Measurements from ENCODE around the gene COX6A2.
"Not testable (repeated sequence)": the region's sequence is repeated elsewhere in the genome, so short reads cannot be mapped to it uniquely, and the experiment has no call there.

COX6A2 gene

DNA sequence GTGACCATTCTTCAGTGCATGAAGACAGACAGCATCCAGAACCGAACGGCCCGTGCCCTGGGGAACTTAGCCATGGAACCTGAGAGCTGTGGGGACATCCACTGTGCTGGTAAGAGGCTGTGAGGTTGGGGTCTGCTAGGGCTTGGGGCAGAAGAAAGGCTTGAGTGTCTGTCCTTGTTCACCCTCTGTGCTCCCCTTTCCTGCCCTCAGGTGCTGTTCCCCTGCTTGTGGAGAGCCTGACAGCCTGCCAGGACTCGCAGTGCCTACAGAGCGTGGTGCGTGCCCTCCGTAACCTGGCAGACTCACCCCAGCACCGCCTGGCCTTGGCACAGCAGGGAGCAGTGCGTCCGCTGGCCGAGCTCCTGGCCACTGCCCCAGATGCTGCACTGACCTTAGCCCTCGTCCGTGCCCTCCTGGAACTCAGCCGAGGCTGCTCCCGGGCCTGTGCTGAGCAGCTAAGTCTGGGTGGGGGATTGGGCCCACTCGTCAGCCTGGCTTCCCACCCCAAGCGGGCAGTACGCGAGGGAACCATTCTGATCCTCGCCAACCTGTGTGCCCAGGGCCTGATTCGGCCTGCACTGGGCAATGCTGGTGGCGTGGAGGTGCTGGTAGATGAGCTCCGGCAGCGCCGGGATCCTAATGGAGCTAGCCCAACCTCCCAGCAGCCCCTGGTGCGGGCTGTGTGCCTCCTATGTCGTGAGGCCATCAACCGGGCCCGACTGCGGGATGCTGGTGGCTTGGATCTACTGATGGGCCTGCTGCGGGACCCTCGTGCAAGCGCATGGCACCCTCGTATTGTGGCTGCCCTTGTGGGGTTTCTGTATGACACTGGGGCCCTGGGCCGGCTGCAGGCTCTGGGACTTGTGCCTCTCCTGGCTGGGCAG, 34.0 kb upstream of the COX6A2 start:
- no peak for DNase-seq

DNA sequence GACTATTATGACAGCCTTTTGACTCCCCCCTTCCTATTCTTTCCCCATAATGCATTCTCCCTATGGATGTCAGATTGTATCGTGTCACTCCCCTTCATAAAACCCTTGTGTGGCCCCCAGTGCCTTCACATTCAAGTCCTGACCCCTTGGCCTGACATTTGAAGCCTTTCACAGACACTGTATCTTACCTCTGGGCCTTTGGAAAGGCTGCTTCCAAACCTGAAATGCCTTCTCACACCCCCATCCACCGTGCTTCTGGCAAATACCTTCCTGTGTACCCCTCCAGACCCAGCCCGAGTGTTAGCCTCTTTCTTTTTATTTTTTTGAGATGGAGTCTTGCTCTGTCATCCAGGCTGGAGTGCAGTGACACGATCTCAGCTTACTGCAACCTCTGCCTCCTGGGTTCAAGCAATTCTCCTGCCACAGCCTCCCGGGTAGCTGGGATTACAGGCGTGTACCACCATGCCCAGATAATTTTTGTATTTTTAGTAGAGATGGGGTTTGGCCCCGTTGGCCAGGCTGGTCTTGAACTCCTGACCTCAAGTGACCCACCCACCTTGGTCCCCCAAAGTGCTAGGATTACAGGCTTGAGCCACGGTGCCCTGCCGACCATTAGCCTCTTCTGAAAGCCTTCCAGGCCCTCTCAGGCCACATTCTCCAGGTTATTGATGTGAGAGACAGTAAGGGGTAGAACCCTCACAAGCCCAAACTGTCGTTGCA, 33.2 kb upstream of the COX6A2 start:
- DNase-seq = no peak

DNA sequence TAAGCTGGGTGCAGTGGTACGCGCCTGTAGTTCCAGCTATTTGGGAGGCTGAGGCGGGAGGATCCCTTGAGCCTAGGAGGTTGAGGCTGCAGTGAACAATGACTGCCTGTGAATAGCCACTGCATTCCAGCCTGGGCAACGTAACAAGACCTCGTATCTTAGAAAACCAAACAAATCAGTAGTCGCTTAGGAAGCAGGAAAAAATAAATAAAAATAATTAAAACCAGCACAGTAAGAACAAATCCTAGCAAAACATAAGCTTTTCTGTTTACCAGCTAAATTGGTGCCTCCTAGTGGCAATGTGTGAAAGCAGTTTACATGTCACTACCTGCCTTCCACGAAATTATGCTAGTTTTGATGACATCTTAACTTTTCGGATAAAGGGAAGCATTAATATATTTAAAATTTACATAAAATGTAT, 32.4 kb upstream of the COX6A2 start:
- peak; percentile 56 for DNase-seq

DNA sequence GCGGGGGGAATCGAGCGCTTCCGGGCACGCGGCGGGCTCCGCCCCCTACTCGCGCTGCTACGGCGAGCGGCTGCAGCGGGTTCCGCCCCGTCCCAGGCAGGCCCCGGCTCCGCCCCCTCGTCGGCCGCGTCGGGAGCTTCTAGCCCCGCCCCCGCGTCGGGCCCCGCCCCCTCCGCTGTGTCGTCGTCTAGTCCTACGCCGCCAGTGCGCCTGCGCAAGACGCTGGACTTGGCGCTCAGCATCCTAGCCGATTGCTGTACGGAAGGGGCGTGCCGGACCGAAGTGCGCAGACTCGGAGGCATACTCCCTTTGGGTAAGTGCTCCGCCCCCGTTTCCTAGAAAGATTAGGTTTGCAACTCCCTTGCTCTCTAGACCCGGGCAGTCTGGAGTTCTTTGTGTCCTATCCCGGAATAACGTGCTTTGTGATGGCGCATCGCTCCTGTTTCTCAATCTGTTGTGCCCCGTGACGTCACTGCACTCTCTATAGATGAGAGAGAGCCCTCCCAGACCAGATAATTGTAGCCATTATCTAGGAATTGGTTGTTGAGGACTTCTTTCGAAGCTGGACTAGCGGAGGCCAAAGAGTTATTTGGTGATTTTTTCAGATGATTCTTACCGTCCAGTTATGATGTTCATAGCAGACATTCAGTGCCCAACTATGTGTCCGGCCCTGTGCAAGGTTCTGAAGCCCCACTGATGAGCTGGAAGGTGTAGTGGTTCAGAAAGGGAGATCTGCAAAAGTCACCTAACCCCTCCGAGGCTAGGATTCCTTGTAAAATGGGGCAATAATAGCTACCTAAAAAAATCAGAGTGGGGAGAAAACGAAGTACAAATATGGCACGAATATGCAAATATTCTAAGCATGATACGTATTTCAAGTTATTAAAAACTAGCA, 31.8 kb upstream of the COX6A2 start:
- peak; percentile 100 for DNase-seq

DNA sequence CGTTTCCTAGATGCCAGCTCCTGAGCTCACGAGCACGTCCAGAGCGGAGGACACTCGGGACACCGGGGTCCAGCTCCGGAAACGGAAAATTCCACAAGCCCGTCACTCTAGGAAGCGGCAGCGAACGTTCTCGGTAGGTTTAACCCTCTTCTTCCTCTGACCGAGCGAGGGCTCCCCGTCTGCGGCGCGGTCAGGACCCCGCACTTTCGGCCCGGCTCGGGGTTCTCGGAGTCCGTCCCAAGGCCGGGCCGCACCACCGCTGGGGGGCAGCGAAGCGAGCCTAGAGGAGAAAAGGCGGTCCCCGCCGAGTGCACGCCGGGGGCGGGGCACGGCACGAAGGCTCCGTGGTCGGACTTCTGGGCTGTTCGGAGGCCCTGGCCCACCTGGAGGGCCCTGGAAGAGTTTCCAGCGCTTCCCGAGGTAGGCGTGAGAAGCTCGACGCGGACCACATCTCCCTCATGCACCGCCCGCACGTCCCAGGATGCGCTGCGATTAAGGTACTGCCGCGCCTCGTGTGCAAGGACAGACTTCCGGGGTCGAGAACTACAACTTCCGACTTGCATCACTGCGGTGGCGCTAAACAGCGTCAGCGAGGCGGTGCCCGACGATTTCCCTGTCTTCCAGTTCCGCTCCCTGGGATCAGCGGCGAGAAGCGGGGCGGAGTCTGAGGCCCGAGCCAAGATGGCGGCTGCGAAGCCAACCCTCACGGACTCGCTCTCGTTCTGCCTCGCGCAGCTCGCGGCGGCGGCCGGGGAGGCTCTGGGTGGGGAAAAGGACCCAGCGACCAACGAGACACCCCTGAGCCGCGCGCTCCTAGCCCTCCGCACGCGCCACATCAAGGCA, 30.9 kb upstream of the COX6A2 start, which contains the start of gene ARMC5:
TSS of gene ARMC5 (plus strand) at position 658 of the 843 bp plus-strand sequence. CDS start at position 682, 24 bp downstream.
- peak; percentile 98 for DNase-seq

DNA sequence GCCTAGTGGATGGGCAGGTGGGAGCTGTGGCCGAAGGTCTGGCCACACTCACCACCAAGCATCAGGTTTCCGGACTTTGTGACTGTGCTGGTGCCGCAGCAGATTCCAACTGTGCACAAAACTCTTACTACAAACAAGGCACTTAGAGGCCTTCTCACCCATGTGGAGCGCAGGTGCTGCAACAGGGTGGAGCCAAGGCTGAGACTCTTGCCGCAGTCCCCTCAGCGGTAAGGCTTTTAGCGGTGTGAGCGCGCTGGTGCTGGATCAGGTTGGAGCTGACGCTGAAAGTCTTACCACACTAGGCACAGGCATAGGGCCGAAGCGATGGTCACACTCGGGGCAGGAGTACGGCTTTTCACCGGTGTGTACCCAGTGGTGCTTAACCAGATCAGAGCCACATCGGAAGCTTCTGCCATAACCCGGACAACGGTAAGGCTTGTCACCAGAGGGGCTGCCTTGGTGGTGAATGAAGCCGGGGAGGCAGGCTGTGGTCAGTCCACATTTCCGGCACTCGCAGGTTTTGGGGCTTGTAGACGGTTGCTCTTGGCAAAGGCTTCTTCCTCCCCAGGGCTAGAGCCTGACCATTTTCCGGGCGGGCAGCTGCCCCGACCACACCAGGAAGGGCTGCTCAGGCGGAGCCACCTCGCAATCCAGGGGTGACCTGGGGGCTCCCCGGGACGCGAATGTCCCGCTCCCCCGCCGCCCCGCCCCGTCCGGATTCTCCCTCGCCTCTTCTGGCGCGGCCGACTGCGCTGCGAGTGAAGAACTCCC, 30.1 kb upstream of the COX6A2 start:
- peak; percentile 75 for DNase-seq

DNA sequence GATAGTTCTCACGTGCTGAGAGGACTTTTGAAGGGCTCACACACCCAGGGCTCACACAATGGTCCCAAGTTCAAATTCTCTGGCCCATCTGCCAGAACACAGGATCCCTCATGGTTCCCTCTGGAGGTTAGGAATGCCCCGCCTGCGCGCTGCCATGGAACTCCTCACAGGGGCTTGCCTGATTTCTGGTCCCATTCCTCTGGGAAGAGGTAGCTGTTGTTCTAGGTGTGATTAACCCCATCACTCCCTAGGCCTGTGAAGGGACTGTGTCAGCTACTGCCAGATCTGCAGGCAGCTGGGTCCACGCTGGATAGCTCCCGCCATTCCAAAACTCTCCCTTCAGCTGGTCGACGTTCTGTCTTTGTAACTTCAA, 28.8 kb upstream of the COX6A2 start:
- DNase-seq = no peak

DNA sequence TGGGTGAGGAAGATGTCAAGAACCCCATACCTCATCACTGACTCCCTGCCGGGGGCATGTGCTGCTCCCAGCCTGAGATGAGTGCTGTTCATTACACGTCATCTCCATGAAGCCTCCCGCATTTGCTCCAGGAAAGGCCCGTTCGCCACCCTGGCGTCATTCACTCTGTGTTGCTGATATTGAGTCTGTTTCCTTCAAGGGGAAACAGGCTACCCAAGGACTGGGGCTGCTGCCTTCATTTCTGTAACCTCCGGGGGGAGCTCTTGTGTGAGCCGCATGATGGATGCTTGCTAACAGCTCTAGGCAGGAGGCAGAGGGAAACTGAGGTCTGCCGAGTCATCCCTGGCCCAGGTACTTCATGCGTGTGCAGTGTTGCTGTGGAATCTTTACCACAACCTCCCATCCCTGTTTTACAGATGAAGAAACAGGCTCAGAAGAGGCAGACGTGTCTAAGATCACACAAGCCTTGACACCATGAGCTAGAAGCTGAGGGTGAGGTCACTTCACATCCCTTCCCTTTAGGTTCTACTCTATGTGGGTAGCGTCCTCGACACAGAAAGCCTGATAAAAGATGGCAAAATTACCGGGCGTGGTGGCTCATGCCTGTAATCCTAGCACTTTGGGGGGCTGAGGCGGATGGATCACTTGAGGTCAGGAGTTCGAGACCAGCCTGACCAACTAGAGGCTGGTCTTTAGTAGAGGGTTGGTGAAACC, 27.6 kb upstream of the COX6A2 start:
- DNase-seq = peak; percentile 56

DNA sequence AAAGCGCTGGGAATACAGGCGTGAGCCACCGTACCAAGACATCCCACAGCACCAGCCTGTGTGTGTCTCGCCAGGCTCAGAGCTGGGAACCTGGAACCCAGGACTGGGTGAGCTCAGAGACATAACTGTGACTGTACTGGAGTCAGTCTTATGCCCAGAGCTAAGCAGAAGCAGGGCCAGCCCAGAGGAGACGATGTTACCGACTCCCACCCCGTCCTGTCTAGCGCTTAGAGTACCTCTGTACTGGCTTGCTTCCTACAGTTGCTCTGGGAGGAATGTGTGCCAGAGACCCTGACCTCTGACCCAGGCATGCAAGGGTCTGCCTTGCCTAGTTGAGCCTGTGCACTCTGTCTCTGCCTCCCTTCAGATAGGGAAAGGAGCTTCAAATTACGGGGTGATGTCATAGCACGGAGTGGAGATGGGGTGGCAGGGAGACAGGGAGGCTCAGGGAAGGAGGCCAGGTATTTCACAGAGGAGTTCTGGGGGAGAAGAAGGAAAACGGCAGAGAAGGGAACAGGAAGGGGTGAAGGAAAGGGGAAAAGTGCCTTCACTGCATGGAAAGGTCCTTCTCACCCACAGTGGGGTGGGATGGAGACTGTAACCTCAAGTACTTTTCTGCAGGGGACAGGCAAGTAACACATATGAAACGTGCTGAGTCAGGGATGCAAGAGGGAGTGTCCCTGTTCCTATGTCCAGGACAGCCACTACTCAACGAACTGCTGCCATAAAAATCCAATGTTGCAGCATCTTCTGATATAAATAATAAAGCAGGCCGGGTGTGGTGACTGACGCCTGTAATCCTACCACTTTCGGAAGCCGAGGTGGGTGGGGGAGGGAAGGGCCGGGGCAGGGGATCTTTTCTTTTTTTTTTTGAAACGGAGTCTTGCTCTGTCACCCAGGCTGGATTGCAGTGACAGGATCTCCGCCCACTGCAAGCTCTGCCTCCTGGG, 25.4 kb upstream of the COX6A2 start:
- DNase-seq = no peak

DNA sequence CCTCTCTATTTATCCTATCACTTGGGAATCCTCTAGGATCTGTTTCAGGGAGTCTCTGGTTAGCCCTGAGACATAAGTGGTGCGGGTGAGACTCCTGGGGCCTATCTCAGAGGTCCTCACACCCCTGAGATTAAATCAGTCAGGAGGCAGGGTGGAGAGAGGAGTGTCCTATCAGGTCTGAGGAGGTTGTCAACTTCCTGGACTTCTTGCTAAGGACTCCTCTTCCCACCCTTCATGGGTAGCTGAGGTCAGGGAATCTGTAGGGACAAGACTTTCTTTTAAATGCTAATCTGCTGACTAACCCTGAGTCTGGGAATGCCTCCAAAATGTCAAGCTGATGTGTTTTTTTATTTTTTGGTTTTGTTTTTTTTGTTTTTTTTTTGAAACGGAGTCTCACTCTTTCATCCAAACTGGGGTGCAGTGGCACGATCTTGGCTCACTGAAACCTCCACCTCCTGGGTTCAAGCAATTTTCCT, 24.5 kb upstream of the COX6A2 start:
- no peak for DNase-seq

DNA sequence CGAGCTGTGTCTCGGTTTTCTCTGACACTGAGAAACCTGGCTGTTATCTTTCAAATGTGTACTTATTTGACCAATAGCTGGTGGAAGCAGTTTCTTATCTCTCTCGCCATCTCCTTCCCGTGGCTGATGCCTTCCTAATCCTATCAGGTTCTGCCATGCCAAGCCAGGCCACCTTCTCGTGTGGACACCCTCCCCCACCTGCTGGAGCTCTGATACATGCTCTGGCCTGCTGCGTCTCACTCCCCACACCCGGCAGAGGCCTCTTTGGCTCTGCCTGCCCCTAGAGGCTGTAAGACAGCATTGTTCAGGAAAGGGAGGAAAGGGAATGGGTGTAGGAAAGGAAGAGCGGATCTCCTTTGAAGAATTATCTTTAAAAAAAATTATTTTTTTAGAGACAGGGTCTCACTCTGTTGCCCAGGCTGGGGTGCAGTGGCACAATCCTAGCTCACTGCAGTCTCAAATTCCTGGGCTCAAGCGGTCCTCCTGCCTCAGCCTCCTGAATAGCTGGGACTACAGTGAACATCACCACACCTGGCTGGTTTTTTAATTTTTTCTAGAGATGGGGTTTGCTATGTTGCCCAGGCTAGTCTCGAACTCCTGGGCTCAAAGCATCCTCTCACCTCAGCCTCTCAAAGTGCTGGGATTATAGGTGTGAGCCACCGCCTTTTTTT, 23.7 kb upstream of the COX6A2 start:
- DNase-seq = peak; percentile 30

DNA sequence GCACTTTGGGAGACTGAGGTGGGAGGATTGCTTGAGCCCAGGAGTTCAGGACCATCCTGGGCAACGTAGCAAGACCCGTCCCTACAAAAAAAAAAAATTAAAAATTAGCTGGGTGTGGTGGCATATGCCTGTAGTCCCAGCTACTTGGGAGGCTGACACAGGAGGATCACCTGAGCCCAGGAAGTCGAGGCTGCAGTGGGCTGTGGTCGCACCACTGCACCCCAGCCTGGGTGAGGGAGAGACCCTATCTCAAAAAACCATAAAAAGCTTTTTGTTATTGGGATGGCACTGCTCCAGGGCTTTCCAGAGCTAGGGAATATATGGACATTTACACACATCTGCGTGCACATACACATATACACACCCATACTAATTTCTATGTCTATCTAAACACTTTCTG, 23.0 kb upstream of the COX6A2 start:
- DNase-seq = no peak

DNA sequence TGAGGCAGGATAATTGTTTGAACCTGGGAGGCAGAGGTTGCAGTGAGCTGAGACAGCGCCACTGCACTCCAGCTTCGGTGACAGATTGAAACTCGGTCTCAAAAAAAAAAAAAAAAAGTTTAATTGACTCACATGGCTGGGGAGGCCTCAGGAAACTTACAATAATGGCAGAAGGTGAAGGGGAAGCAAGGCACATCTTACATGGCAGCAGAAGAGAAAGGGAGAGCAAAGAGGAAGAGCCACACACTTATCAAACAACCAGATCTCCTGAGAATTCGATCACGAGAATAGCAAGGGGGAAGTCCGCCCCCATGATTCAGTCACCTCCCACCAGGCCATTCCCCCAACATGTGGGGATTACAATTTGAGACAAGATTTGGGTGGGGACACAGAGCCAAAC, 17.8 kb upstream of the COX6A2 start:
- DNase-seq = not testable (repeated sequence)

DNA sequence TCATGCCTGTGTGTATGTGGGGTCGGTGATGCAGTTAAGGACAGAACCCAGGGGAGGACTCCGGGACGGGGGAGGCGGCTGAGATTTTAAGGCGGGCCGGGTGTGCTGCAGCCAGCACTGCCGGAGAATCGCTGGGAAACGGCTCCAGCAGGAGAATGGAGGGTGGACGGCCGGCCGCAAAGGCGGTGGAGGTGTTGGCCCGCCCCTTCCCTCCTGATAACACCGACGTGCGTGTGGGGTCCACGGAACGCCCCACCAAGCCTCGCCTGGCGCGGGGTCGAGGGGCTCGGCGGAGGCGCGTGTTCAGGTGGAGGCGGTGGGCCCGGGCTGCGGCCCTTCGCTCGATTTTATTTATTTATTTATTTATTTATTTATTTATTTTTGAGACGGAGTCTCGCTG, 13.8 kb upstream of the COX6A2 start:
- DNase-seq = no peak

DNA sequence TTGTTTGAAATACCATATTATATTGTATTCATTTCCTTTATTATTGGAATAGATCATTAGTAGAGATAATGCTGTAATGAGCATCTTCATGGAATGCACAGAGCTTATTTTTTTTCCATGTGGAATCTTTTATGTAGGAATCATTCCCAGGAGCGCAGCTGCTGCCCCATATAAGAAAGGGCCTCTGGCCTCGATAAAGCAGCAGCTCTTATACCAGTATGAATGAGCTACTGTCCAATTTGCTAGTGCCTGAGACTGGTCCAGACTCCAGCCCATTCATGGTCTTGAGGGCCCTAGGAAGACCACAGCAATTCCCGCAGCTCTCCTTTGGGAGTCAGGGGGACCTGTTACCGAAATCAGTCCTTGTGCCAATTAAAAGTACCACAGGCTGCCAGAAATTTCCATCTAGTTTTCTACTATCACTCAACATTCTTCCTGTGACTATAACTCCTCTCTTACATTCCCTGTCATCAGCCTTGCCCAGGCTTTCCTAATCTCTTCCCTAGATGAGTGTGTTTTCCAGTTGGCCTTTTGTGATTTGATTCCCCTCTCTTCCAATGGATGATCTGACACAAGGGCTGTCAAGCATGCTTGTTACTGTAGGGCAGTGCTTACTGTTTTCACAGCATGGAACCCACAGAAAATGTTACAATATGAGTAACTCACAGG, 12.5 kb upstream of the COX6A2 start:
- peak; percentile 16 for DNase-seq

DNA sequence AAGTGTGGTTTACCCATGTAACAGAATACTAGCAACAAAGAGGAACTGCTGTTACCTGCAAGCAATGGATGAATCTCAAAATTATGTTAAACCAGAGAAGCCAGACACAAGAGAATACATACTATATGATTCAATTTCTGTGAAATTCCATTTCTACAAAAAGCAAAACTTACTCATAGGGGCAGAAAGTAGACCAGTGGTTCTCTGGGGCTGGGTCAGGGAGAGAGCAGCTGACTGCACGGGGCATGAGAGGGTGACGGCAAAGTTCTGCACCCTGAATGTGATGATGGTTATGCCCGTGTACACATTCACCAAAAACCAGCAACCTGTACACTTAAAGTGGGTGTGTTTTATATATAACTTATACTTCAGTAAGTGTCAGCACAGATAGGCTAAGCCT, 11.4 kb upstream of the COX6A2 start:
- DNase-seq = no peak

DNA sequence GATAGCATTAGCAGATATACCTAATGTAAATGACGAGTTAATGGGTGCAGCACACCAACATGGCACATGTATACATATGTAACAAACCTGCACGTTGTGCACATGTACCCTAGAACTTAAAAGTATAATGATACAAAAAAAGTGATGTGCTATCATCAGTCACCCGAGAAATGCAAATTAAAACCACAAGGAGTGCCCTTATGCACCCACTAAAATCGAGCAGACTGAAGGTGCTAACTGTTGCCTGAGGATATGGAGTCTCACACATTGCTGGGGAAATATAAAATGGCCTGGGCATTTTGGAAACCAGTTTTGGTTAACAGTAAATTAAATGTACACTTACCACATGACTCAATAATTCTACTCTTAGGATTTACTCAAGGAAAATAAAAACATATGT, 10.9 kb upstream of the COX6A2 start:
- DNase-seq = not testable (repeated sequence)

DNA sequence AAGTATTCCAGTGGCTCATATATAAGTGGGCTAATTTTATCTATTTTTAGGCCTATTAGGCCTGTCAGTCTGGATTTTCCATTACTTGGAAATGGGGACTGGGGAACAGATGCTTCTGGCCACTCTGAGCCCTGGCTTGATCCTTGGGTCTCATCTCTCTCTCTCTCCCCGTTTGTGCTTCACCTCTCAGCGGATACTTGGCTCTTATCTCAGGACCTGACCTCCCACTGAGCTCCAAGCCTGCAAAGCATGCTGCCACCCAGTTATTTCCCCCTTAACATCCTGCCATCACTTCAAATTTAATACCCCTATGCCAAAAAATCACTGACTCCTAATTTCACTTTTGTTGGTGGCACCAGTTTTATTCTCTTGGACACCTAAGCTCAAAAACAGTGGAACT, 10.3 kb upstream of the COX6A2 start:
- no peak for DNase-seq
